Fibroblast of upper back skin (primary cell): ENCODE measurements around the gene UBE2D2.
"Not testable (repeated sequence)": the region's sequence is repeated elsewhere in the genome, so short reads cannot be mapped to it uniquely, and the experiment has no call there.

ENCODE experiments used
- DNase-seq: peaks from one replicate; pipeline ENCODE4 v3.0.0-alpha.2; 2013

Gene UBE2D2

GRCh38 chr5:139549162-139549894 is 11.8 kb upstream of the UBE2D2 start:
- no peak for DNase-seq

DNA sequence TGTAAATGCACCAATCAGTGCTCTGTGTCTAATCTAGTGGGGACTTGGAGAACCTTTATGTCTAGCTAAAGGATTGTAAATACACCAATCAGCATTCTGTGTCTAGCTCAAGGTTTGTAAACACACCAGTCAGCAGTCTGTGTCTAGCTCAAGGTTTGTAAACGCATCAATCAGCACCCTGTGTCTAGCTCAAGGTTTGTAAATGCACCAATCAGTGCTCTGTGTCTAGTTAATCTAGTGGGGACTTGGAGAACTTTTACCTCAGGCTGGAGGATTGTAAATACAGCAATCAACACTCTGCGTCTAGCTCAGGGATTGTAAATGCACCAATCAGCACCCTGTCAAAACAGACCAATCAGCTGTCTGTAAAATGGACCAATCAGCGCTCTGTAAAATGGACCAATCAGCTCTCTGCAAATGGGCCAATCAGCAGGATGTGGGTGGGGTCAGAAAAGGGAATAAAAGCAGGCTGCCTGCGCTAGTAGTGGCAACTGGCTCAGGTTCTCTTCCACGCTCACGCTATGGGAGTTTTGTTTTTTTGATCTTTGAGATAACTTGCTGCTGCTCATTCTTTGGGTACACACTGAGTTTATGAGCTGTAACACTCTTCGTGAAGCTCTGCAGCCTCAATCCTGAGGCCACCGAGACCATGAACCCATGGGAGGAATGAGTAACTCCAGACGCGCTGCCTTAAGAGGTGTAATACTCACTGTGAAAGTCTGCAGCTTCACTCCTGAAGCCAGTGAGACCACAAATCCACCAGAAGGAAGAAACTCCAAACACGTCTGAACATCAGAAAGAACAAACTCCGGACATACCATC is 10.9 kb upstream of the UBE2D2 start:
- DNase-seq = not testable (repeated sequence)

DNA sequence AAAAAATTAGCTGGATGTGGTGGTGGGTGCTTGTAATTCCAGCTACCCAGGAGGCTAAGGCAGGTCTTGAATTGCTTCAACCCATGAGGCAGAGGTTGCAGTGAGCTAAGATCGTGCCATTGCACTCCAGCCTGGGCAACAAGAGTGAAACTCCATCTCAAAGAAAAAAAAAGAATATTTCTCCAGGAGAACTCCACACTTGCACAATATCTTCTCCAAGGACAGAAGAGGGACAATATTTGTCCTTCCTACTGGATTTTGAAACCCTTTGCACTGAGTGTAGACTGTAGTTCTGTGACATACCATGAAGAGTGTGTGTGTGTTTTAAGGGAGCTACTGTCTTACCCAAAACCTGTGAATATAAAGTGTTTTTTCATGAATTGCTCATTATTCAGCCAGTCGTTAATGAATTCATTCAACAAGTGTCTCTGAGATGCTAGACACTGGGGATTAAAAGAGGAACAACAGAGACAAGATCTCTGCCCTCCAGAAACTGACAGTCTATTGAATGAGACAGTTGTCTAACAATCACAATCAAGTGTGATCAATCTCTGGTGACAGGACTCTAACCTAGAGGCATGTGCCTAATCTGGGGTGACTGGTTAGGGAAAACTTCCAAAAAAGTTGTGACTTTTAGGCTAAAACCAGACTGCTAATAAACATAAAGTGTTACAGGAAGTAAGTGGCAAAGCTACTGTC is 9.8 kb upstream of the UBE2D2 start:
- DNase-seq = no peak

DNA sequence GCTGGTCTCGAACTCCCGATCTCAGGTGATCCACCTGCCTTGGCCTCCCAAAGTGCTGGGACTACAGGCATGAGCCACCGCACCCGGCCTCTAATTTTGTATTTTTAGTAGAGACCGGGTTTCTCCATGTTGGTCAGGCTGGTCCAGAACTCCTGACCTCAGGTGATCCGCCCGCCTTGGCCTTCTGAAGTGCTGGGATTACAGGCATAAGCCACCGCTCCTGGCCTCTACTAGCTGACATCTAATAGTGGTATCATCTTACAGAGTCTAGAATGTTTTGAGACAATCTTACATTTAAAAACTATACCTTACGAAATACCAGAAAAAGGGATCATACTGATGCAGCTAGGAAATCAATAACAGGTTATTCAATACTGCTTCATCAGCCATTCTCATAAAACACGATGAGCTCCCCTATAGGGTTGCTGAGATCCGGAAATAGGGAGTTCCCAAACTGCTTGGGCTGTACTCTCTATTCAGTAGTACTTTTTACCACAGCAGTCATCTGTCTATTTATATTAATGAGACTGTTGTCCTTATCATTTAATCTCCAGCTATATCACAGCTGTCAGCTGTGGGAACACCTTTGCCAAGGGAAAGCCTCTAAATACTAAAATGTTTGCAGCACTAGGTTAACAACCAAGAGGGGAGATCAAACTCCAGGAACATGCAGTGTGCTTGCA is 8.1 kb upstream of the UBE2D2 start:
- DNase-seq = no peak

DNA sequence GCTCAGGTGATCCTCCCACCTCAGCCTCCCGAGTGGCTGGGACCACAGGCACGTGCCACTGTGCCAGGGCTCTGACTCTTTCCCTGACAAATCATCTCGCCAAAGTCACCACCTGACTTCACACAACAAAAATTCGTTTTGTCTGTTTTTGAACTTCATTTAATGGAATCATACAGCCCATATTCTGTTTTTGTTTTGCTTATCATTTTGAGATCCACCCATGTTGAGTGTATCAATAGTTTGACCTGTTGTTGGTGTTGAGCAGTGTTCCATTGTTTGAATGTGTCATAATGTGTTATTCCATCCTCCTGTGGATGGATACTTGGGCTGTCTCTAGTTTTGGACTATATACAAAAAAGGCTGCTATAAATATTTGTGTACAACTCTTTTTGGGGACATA is 6.9 kb upstream of the UBE2D2 start:
- no peak for DNase-seq

GRCh38 chr5:139557811-139558210 is 3.3 kb upstream of the UBE2D2 start:
- no peak for DNase-seq

DNA sequence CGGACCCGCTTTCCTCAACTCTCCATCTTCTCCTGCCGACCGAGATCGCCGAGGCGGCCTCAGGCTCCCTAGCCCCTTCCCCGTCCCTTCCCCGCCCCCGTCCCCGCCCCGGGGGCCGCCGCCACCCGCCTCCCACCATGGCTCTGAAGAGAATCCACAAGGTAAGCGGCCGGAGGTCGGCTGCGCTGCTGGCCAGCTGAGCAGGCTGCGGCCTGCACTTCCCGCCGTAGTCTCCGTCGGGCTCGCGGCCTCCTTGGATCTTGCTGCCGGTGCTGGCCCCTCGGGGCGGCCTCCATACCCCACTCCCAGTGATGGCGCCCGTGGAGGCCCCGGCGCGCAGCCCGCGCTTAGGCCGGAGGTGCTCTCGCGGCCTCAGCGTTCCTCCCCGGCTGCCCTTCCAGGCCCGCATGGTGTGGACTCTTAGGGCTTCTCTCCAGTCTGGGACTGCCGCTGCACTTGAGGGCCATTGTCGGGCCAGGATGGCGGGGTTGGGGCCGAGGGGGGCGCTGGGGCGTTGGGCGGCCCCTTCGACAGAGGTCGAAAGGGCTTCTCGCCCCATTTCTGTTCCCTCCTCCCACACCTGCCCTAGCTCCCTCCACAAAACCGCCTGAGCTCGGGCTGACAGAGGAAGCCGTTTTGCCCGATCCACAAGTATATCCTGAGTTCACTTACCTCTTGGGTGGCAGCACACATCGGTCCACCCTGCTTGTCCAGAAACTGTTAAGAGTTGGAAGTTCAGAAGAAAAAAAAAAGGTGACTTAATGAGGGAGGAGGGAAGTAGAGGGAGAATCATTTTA is 714 bp downstream of the UBE2D2 start:
- DNase-seq = no peak

DNA sequence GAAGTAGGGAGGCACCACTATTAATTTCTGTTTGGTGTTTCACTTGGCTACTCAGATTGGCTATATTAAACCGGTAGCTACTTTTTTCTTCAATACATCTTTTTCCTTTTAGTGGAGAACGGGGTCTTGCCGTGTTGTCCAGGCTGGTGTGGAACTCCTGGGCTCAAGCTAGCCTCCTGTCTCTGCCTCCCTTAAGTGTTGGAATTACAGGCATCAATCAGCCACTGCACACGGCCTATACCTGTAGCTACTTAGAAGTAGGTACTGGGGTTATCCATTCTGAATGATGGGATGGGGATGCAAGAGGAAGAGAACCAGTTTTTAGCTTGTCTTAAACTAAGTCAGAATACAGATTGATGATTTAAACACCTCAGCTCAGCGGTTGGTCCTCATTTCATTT is 1.7 kb downstream of the UBE2D2 start:
- DNase-seq = no peak

DNA sequence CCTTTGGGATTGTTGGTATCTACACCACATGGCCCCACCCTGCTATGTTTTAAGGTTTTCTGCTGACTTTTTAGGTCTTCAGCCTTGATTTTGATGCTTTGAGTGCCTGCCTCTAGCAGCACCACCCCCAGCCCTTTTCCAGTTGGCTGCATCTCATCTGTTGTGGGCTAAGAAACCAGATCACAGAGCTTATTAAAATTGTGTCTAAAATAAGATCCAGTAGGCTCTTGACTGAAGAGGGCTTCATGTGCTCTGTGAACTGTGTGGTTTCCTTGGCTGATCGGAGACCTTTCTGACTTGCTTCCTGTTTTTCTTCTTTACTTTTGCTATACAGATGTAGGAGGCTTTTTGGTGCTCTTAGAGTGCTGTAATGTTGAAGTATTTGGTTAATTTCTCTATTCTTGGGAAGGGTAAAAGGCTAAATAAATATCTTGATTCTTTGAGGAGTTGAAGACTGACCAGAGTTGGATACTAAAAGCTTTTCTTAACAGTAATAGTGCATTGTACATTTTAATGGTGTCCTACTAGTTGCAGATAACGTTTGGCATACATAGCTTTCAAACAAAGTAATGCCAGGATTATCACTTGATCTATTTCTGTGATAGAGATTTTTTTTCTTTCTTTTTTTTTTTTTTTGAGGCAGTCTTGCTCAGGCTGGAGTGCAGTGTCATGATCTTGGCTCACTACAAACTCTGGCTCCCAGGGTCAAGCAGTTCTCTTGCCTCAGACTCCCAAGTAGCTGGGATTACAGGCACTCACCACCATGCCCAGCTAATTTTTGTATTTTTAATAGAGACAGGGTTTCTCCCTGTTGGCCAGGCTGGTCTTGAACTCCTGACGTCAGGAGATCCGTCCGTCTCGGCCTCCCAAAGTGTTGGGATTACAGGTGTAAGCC is 4.5 kb downstream of the UBE2D2 start:
- no peak for DNase-seq

DNA sequence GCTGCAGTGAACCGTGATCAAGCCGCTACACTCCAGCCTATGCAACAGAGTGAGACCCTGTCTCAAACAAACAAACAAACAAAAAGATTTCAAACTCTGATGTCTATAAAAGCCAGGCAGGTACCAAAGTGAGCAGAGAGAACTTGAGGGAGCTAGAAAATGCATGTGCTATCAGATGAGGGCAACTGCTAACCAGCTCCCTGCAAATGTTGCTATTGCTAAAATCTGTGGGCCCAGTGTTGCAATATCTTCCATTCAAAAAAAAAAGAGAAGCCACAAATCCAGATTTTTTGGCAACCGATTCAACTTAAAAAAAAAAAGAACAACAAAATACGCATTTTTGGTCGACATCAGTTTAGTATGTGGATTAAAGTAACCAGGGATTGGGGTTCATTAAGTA is 5.5 kb downstream of the UBE2D2 start:
- DNase-seq = no peak

DNA sequence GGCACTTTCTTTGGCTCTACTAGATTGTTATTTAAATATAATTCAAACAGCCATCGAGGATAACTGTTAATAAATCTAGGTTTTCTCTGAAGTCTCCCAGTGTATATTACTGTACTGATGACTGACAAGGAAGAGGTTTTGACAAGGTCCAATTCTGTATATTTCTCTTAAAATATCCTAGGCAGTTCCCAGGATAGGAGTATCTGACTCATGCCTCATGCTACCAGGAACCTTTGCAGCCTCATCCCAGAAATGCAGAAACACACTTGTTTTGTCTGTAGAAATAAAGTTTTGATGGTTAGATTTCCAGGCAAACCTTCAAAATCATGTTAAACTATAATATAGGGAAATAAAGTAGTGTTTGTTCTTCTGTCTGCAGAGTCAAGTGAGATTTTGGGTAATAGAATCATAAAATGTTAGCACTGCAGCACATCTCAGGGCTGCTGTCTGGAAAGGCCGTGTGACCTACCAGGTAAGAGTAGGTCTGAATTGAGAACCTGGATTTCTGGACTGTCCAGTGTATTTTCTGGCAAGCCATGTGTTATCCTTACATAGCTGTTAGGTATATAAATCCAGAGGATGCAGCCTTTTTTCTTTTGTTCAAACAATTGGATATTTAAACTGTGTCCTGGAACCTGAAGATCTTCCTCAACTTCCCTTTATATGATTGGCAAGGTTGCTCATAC is 8.3 kb downstream of the UBE2D2 start:
- DNase-seq = no peak

DNA sequence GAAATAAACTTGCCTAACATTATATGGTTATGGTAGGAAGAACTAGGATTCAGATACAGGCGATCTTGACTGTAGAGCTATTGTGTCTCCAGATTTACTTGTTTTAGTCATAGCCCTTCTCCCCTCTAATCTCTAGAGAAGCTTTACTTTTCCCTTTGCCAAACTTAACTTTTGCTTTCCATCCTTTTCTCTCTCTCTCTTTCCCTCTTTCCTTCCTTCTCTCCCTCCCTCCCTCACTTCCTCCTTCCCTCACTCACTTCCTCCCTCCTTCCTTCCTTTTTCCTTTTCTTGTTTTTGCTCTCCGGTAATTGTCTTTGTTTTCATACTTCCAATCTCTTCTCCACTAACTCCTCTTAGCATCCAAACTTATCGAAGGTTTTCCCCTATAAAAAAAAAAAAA is 10.4 kb downstream of the UBE2D2 start:
- DNase-seq = no peak

- no peak for DNase-seq
Observed at GRCh38 chr5:139571966-139572365, 10.8 kb downstream of the UBE2D2 start.

- peak; percentile 46 for DNase-seq
Observed at GRCh38 chr5:139574641-139575312, 13.6 kb downstream of the UBE2D2 start.

GRCh38 chr5:139575313-139575646 is 14.1 kb downstream of the UBE2D2 start:
- no peak for DNase-seq

DNA sequence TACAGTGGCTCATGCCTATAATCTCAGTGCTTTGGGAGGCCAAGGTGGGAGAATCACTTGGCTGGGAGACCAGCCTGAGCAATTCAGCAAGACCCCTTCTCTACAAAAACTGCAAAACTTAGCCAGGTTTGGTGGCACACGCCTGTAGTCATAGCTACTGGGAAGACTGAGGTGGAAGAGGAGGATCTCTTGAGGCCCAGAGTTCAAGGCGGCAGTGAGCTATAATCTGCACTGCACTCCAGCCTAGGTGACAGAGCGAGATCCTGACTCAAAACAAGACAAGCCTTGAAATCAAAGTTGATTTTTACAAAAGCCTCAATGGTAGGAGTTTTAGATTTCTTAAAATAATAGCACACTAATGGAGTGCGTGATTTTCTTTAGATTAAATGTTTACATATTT is 14.6 kb downstream of the UBE2D2 start:
- no peak for DNase-seq

DNA sequence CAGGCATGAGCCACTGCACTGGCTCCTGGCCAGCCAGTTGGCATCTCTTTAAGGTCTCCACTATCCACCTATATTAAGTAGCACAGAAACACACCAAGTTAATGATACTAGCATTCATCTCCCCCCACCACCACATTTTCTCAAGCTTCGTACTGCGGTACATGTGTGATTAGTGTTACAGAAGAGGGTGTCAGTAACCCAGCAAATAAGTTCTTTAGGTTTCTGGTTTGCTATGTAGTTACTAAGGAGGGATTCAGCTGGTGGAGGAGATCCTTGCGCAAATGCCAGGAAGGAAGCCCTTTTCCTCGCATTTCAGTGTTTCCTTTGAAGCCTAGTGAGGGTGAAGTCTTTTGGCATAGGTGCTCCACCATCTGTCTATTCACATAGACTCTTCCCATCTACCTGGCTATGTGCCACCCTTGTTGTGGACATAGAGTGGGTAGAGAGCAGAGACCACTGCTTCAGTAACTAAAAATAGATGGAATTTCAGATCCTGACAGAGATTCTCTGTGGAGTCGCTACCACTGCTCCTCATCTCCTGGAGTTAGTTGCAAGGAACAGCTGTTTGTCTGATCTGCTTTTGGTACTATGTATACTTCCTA is 16.7 kb downstream of the UBE2D2 start:
- no peak for DNase-seq

DNA sequence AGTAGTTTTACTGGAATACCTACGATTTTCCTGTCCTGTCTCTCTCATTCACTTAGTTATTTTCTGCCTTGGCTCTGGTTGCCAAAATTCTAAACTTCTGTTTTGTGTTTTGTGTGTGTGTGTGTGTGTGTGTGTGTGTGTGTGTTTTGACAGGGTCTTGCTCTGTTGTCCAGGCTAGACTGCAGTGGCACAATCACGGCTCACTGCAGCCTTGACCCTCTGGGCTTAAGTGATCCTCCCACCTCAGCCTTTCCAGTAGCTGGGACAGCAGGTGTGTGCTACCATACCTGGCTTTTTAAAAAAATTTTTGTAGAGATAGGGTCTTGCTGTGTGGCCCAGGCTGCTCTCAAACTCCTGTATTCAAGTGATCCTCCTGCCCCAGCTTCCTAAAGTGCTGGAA is 17.2 kb downstream of the UBE2D2 start:
- DNase-seq = no peak

DNA sequence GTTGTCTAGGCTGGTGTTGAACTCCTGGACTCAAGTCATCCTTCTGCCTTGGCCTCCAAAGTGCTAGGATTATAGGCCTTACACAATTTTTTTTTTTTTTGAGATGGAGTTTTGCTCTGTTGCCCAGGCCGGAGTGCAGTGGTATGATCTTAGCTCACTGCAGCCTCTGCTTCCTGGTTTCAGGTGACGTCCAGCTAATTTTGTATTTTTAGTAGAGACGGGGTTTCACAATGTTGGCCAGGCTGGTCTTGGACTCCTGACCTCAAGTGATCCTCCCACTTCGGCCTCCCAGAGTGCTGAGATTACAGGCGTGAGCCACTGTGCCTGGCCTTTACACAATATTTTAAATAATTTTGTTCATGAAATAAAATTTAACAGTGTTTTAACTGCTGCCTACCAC is 21.0 kb downstream of the UBE2D2 start:
- not testable (repeated sequence) for DNase-seq

DNA sequence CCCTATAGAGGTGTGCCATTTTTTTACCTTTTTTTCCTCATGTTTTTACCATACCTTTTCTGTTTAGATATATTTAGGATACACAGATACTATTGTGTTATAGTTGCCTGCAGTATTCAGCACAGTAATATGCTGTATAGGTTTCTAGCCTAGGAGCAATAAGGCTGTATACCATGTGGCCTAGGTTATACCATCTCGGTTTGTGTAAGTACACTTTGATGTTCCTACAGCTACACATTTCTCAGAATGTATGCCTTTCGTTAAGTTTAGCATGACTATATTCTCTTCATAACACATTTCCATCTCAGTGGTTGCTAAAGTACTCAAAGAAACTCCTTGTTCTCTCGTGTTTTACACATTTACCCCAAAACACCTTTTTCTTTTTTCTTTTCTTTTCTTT is 23.0 kb downstream of the UBE2D2 start:
- no peak for DNase-seq
